HG02943 (cell line): ENCODE results near the gene NFRKB.
"Not testable (repeated sequence)": the region's sequence is repeated elsewhere in the genome, so short reads cannot be mapped to it uniquely, and the experiment has no call there.

Experiments
- ATAC-seq: cut with Tn5 transposase; IDR thresholded peaks from one replicate; pipeline ENCODE4 v1.9.1; 2021; ENCODE audit warnings: mild to moderate bottlenecking, low read depth, moderate library complexity; ENCODE audit not compliant: unreplicated experiment

NFRKB gene

GRCh38 chr11:129894278-129895125 is 876 bp downstream of the NFRKB start:
- no peak for ATAC-seq

- no peak for ATAC-seq
Measured at GRCh38 chr11:129888451-129888850, 6.9 kb downstream of the NFRKB start.

GRCh38 chr11:129885381-129885780 is 10.0 kb downstream of the NFRKB start:
- ATAC-seq, result no peak

- ATAC-seq, result no peak
Measured at GRCh38 chr11:129884581-129884980, 10.8 kb downstream of the NFRKB start.

- ATAC-seq, result no peak
Measured at GRCh38 chr11:129881570-129882170, 13.7 kb downstream of the NFRKB start.

- ATAC-seq, result no peak
Measured at GRCh38 chr11:129880311-129880710, 15.1 kb downstream of the NFRKB start.

GRCh38 chr11:129871914-129872313 is 23.5 kb downstream of the NFRKB start:
- no peak for ATAC-seq

GRCh38 chr11:129868626-129869025 is 26.8 kb downstream of the NFRKB start:
- not testable (repeated sequence) for ATAC-seq

GRCh38 chr11:129866311-129866710 is 29.1 kb downstream of the NFRKB start:
- ATAC-seq, result no peak

- no peak for ATAC-seq
Measured at GRCh38 chr11:129865701-129866100, 29.7 kb downstream of the NFRKB start.

GRCh38 chr11:129864811-129865210 is 30.6 kb downstream of the NFRKB start:
- no peak for ATAC-seq

GRCh38 chr11:129861702-129862522 is 33.5 kb downstream of the NFRKB start:
- no peak for ATAC-seq

- no peak for ATAC-seq
Measured at GRCh38 chr11:129856036-129856435, 39.3 kb downstream of the NFRKB start.

GRCh38 chr11:129855086-129855485 is 40.3 kb downstream of the NFRKB start:
- no peak for ATAC-seq

- ATAC-seq, result no peak
Measured at GRCh38 chr11:129854232-129854805, 41.1 kb downstream of the NFRKB start.

- no peak for ATAC-seq
Measured at GRCh38 chr11:129853518-129854231, 41.7 kb downstream of the NFRKB start.

GRCh38 chr11:129852125-129852740 is 43.1 kb downstream of the NFRKB start:
- no peak for ATAC-seq

- no peak for ATAC-seq
Measured at GRCh38 chr11:129849447-129850130, 45.8 kb downstream of the NFRKB start.

- ATAC-seq, result not testable (repeated sequence)
Measured at GRCh38 chr11:129847361-129847760, 48.0 kb downstream of the NFRKB start.
